Gastrocnemius medialis (tissue), 4 donors: ENCODE data around the gene BARX1. TPM values are rescaled to one million over a fixed set of nuclear protein-coding genes. Genes with fewer than 3 reads are reported as not detected.

Experiments used
- ATAC-seq, 2 donors: fragments of 150-250 bp; one replicate each; pipeline ENCODE4 v1.9.1; 2016
- DNase-seq, 2 donors: peaks; one replicate each; pipeline ENCODE4 v3.0.0-alpha.2; 2019
- H3K27ac ChIP-seq, 4 donors: fragments of 200-600 bp; sonication (generic); 1 replicate in 1 of 4; 2 replicates in 3 of 4; pipeline ENCODE4 v1.5.1; 2016 to 2018; ENCODE audit warnings: mild to moderate bottlenecking in 2 of 4, moderate library complexity in 1 of 4
- H3K27me3 ChIP-seq, 3 donors: fragments of 200-600 bp; sonication (generic) in 2 of 3; 1 replicate in 1 of 3; 2 replicates in 2 of 3; pipeline versions ENCODE4 v1.5.1 to v1.6.0; 2016 to 2019; ENCODE audit warnings: mild to moderate bottlenecking in 1 of 3, moderate library complexity in 1 of 3
- H3K36me3 ChIP-seq, 2 donors: fragments of 200-600 bp; sonication (generic) in 1 of 2; one replicate each; pipeline ENCODE4 v1.5.1; 2017 to 2018
- H3K4me1 ChIP-seq, 2 donors: fragments of 200-600 bp; sonication (generic) in 1 of 2; one replicate each; pipeline ENCODE4 v1.5.1; 2016 to 2017; ENCODE audit warnings: mild to moderate bottlenecking in 2 of 2
- H3K4me3 ChIP-seq, 4 donors: fragments of 200-600 bp; sonication (generic) in 3 of 4; 1 replicate in 1 of 4; 2 replicates in 3 of 4; pipeline ENCODE4 v1.5.1; 2016 to 2019; ENCODE audit warnings: mild to moderate bottlenecking in 2 of 4
- H3K9me3 ChIP-seq, 3 donors: fragments of 200-600 bp; sonication (generic) in 2 of 3; 1 replicate in 1 of 3; 2 replicates in 2 of 3; pipeline ENCODE4 v1.5.1; 2016 to 2019
- CTCF ChIP-seq, 5 experiments: fragments of 450-650 bp in 3 of 5; fragments of 200-600 bp in 2 of 5; sonication (generic) in 2 of 5; IDR thresholded peaks in 4 of 5; conservative IDR thresholded peaks in 1 of 5; 1 replicate in 4 of 5; 2 replicates in 1 of 5; pipeline ENCODE4 v1.5.1; 2016 to 2019; ENCODE audit warnings: antibody characterized with exemption in 5 of 5, mild to moderate bottlenecking in 3 of 5, moderate library complexity in 3 of 5
- POLR2A ChIP-seq, 2 donors: fragments of 450-650 bp; IDR thresholded peaks; one replicate each; pipeline ENCODE4 v1.6.1; 2017; ENCODE audit warnings: antibody characterized with exemption in 2 of 2, mild to moderate bottlenecking in 2 of 2, moderate library complexity in 2 of 2
- in situ Hi-C, 4 donors: fragments of 200-750 bp; cut with MboI; loops; one replicate each; pipeline versions ENCODE4 v1.15.0 to v1.8.0; 2017; ENCODE audit warnings: low sequenced_read_pairs in 4 of 4
- intact Hi-C: fragments of 100-400 bp; cut with DNase I; formaldehyde crosslinking; loops from one replicate; pipeline ENCODE4 v1.15.1; 2023; ENCODE audit warnings: low total_unique reads
- total RNA-seq, 4 donors: library from RNA; depleted of rRNA; stranded (reverse); fragments of >200 nt; gene quantifications; one replicate each; pipeline versions ENCODE4 v1.1.0 to v1.2.3, GENCODE V29; 2016

Gene BARX1
- total RNA-seq = not detected

- Histone ChIP-seq H3K27ac (no peak within 1 kb of the TSS), H3K9me3 (no peaks in the 10 kb centered on the region), H3K27me3 (peaks cover 93 to 95% (median 94%) of the 10 kb centered on the region in 3 donors), H3K36me3 (no peaks in the 10 kb centered on the region), H3K4me3 (peak within 1 kb of the TSS; percentile 30 to 49 (median 35)), H3K4me1 (peaks cover 37 to 40% of the 10 kb centered on the region in 2 donors)
- in situ Hi-C loops (loop anchor here in 2 of 4 donors (25.0 kb wide), 1 partner anchor 793 kb away; no protein-coding TSS in a partner anchor), intact Hi-C loops (no loop called here)
- TF ChIP-seq POLR2A (IDR thresholded peaks at IDR 0.05) (no peak), CTCF (IDR thresholded peaks at IDR 0.05 in 4 of 5, conservative IDR thresholded peaks at IDR 0.05 in 1 of 5) (no peak)
- no peak for ATAC-seq
- DNase-seq = no peak
Observed at GRCh38 chr9:93955111-93955980, at the start of gene BARX1. Gene BARX1 (minus strand): TSS chr9:93955355. CDS start chr9:93955146, 209 bp downstream.

- no peaks in the 10 kb centered on the region for H3K9me3 ChIP-seq
- no peak overlapping the region for H3K27ac ChIP-seq
- ATAC-seq (no peak), DNase-seq (no peak)
- no peak overlapping the region for H3K4me3 ChIP-seq
- intact Hi-C loops (no loop called here), in situ Hi-C loops (loop anchor here in 1 of 4 donors (25.0 kb wide), 1 partner anchor 110 kb away; no protein-coding TSS in a partner anchor)
- H3K27me3 ChIP-seq = no peaks in the 10 kb centered on the region
- H3K4me1 ChIP-seq = no peaks in the 10 kb centered on the region
- peak in 1 of 5 experiments; percentile 26 for TF ChIP-seq CTCF (IDR thresholded peaks at IDR 0.05 in 4 of 5, conservative IDR thresholded peaks at IDR 0.05 in 1 of 5)
- no peak for TF ChIP-seq POLR2A (IDR thresholded peaks at IDR 0.05)
- no peaks in the 10 kb centered on the region for H3K36me3 ChIP-seq
Observed at GRCh38 chr9:94002316-94003140, 47.4 kb upstream of the BARX1 start.

GRCh38 chr9:93996863-93997262, 41.7 kb upstream of the BARX1 start:
- in situ Hi-C loops (no loop called here), intact Hi-C loops (no loop called here)
- Histone ChIP-seq H3K4me1 (no peaks in the 10 kb centered on the region), H3K36me3 (no peaks in the 10 kb centered on the region), H3K27ac (no peak overlapping the region), H3K4me3 (no peak overlapping the region), H3K27me3 (no peaks in the 10 kb centered on the region), H3K9me3 (no peaks in the 10 kb centered on the region)
- no peak for DNase-seq
- TF ChIP-seq POLR2A (IDR thresholded peaks at IDR 0.05) = no peak
- no peak for TF ChIP-seq CTCF (IDR thresholded peaks at IDR 0.05 in 4 of 5, conservative IDR thresholded peaks at IDR 0.05 in 1 of 5)
- ATAC-seq = no peak

GRCh38 chr9:93996367-93996766, 41.2 kb upstream of the BARX1 start:
- intact Hi-C loops = no loop called here

More at GRCh38 chr9:93996367-93996766, 41.2 kb upstream of the BARX1 start:
- Histone ChIP-seq H3K27ac (no peak overlapping the region), H3K36me3 (no peaks in the 10 kb centered on the region), H3K4me1 (no peaks in the 10 kb centered on the region), H3K4me3 (no peak overlapping the region), H3K27me3 (no peaks in the 10 kb centered on the region), H3K9me3 (no peaks in the 10 kb centered on the region)
- in situ Hi-C loops = no loop called here
- no peak for DNase-seq
- TF ChIP-seq CTCF (IDR thresholded peaks at IDR 0.05 in 4 of 5, conservative IDR thresholded peaks at IDR 0.05 in 1 of 5) (no peak), POLR2A (IDR thresholded peaks at IDR 0.05) (no peak)
- ATAC-seq = no peak
